Activated CD4-positive, alpha-beta T cell treated with anti-CD3 and anti-CD28 coated beads, Interleukin-2, amount 50 U/mL, for 16 hours (primary cell): ENCODE data around the gene RICTOR.
A peak's percentile ranks its signal among the peaks of the same experiment; 100 is the strongest.

ENCODE experiments used
- DNase-seq: peaks from one replicate; pipeline ENCODE4 v3.0.0-alpha.2; 2020

RICTOR gene

DNA sequence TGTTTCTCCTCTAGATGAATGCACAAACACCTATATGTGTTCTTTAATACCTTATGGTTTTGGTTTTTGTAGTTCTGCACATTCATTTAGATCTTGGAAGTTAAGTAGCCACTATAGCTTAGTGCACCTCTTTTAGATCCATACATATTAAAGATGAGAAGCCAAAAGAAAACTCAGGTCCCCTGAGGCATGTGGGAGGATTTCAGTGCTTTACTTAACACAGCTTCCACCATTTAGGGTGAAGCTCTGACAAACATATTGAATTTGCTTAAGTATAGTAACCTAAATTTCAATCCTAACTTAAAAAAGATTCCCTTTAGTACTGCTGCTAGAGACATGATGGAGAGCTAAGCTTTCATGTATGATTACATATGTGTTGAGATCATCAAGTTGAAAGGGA is 25.6 kb upstream of the RICTOR start:
- DNase-seq = no peak

DNA sequence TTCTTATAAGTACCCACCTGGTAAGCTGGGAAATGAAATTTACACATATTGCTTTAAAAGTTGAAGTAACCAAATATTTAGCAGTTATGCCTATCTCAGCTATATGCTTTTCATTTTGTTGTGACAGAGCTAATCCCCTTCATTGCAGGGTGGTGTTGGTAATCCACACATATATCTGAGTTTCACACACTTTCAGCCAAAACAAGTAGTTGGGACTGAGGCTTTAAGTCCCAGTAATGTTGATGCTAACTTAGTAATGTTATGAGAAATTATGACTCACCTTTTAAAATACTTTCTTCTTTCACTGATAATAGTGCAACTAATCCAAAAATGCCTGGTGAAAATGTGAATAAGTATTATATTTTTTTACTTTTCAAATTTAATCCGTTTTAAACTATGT is 19.2 kb upstream of the RICTOR start:
- no peak for DNase-seq

DNA sequence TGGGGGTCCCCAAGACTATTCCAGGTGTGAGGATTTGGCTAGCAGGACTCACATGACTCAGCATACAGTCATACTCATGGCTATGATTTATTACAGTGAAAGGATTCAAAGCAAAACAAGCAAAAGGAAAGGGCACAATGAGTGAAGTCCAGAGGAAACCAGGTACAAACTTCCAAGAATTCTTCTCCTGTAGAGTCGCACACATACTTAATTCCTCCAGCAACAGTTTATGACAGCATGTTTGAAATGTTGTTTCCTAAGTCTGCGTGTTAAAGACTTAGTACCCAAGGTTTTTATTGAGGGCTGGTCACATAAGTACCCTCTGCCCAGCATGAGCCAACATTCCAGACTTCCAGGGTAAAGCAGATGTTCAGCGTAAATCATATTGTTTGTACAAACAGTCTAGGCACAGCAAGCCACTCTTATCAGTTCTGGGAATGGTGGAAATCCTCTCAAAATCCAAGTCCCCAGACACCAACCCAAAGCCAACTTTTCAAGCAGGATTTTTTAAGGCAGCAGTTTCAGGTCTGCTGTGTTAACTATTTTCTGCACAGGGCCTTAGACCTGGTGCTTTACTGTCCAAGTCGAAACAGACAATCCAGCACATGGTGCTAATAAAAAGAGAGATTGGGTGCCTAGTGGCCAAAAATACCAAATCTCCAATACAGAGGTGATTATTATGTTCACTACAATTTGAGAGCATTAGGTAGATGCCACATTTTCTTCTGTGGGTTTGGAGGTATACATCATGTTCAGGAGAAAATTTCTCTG is 18.6 kb upstream of the RICTOR start:
- no peak for DNase-seq

GRCh38 chr5:39091940-39092580 is 17.9 kb upstream of the RICTOR start:
- DNase-seq = no peak

DNA sequence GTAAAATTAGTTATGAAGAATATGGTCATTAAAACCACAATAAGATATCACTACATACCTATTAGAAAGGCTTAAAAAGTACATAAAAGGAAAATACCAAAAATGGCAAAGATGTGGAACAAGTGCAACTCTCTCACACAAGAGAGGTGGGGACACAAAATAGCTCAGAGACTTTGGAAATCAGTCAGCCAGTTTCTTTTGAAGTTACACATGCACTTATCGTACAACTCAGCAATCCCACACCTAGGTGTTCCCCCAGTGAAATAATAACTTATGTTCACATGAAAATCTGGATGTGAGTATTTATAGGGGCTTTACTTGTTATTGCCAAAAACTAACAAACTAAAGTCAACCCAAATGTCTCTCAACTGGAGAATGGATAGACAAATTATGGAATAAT is 9.8 kb upstream of the RICTOR start:
- DNase-seq = no peak

- no peak for DNase-seq
These were observed 8.8 kb upstream of the RICTOR start for GRCh38 chr5:39082995-39083394.

- DNase-seq = peak; percentile 51
These were observed 6.5 kb upstream of the RICTOR start for GRCh38 chr5:39080597-39081204.

DNA sequence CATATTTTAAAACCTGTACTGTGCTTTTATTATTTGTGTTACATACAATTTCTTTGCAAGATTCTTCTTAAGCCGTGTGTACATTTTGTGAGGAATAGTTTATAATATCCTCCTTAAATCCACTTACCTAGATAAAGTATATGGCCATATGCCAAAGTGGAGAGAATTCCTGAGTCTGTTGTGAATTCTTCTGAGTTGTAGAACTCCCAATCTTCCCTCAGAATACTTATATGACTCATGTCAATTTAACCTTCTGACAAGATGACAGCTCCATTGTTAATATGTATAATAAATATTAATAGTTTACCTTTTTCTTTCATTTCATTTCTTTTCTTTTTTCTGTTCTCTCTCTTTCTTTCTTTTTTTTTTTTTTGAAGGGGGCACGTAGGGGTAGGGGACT is 6.0 kb upstream of the RICTOR start:
- no peak for DNase-seq

DNA sequence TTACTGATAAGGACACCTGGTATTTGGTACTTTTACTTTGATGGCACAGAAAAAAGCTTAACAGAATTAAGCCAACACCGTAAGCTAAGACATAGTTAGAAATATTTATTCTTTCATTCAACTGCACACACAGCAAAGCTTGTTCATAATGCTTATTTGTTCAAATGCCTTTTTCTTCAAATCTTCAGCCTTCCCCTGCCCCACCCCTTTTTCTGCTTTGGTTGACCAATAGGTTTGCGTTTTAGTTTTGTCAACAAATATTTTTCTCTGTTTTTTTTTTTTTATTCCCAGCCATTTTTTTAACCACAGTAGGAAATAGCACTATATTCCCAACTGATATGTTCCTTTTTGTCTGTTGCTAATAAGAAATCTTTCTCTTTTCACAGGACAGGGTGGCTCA is 4.9 kb upstream of the RICTOR start:
- DNase-seq = no peak

GRCh38 chr5:39076757-39077728 is 2.8 kb upstream of the RICTOR start:
- peak; percentile 40 for DNase-seq

GRCh38 chr5:39076101-39076756 is 2.0 kb upstream of the RICTOR start:
- DNase-seq = no peak

GRCh38 chr5:39073767-39074016 is 507 bp downstream of the RICTOR start:
- no peak for DNase-seq

GRCh38 chr5:39072925-39073766 is 1.1 kb downstream of the RICTOR start:
- peak; percentile 75 for DNase-seq

- no peak for DNase-seq
These were observed 6.1 kb downstream of the RICTOR start for GRCh38 chr5:39068099-39068498.

DNA sequence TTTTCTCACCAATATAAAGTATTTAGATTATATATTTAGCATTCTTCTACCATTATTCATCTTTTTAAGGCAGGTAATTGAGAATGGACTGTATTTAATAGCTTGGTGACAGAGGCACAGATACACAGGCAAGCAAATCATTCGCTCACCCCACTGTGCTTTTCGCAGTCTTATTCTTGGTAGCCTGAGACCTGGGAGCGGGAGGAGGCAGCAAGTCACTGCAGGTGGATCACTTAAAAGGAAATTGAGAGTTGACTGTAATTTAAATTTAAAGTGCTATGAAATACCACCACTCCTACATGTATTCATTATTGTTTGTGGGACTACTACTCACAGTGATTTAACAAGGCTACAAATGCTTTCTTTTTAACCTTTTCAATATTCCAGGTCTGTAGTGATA is 9.7 kb downstream of the RICTOR start:
- DNase-seq = no peak

DNA sequence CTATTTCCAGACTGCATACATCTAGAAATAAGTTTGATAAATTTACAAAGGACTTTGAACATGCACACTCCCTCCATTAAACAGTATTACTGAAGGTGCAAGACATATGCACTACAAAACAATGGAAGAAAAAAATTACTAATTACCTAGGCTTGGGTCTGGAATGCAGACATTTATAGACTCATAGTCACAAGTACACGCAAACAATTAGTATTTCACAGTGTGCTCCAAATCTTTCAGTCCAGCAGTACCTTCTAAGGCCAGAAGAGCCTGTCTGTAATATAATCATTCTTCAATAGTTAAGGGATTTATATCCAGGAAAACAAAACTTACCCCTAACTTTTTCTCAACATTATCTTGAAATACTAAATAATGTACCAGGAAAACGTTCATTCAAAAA is 11.2 kb downstream of the RICTOR start:
- no peak for DNase-seq

- no peak for DNase-seq
These were observed 11.7 kb downstream of the RICTOR start for GRCh38 chr5:39062530-39062929.

DNA sequence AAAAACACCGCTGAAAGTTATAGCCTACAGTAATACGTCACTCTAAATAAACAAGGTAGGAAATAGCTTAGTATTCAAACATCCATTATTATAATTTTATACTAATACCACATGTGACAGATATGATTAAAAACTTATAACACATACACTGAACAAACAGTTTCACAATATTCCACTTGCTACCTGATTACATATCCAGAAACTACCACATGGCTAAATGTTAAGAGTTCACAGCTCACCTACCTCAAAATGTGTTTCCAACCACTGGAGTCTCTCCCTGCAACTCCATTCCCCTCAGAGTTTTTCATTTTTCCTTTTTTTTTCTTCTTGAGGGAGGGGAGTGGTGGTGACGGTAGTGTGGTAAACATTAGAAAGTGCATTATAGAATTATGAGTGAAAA is 12.1 kb downstream of the RICTOR start:
- DNase-seq = no peak

GRCh38 chr5:39059064-39059463 is 15.1 kb downstream of the RICTOR start:
- DNase-seq = no peak

DNA sequence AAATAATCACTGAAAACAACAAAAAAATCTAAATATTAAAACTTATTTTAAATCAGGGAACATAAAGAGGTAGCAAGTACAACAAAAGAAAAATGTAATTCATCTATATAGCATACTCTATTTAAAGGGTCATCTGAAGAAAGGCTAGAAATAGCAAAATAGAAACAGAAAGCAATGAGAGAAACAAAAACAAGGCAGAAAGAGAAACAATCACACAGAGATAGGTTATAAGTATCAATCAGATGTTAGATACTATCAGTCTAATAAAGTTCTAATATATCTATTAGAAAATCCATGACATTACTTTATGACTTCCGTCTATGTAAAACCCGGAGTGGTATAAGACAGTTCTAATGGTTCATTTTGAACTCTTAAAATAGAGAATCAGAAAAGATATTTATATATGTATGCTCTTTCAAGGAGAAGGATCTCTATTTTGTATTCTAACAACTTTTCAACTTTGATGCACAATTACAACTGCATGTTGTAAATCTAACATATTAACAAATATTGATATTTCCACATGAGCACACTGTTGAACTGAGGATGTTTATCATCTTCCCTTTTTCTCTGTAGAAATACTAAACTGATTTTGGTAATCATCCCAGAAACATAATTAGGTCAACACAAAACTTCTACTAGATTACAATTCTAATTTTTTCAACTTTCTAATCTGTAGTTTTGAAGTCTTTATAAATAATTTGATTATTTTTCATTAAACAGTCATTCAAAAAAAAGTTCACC is 15.8 kb downstream of the RICTOR start:
- no peak for DNase-seq

GRCh38 chr5:39057734-39058133 is 16.5 kb downstream of the RICTOR start:
- no peak for DNase-seq
